ENCODE measurements around the gene PCYT2.

Gene PCYT2

DNA sequence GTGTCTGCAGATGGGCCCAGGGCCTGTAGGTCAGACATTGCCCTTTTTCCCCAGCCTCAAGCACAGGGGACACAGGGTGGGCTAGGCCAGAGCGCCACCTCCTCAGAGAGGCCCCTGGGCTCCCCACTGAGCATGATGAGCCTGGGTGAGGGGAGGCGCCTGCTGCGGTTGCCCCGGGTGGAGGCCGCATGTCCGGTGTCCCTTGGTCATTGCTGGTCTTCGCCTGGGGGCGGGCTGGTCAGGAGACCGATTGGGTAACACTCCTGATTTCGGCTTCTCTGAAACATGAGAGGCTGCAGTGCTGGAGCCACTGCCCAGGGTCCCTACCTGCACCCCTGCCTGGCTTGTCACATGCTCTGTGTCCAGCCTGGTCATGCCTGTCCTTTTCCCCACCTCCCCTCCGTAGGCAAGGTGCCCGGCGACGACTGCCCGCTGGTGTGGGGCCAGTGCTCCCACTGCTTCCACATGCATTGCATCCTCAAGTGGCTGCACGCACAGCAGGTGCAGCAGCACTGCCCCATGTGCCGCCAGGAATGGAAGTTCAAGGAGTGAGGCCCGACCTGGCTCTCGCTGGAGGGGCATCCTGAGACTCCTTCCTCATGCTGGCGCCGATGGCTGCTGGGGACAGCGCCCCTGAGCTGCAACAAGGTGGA lies 11.6 kb downstream of the PCYT2 start:
- no peak for DNase-seq

DNA sequence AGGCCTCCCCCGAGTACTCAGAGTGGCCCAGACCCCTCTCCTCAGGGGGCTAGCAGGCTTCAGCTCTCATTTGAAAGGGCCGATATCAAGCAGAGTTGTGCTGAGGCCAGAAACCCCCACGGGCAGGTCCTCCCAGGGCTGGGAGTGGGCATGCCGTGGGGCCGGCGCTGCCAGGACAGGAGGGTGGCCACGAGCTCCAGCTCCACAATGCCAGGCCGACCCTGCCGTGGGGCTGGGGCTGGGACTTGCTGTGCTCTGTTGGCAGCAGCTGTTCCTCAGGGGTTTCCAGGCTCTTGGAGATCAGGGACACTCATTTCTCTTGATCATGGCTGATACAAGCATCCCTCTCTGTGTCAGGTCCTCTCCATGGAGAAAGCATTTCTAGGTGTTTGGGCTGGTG lies 12.3 kb downstream of the PCYT2 start:
- DNase-seq = no peak

DNA sequence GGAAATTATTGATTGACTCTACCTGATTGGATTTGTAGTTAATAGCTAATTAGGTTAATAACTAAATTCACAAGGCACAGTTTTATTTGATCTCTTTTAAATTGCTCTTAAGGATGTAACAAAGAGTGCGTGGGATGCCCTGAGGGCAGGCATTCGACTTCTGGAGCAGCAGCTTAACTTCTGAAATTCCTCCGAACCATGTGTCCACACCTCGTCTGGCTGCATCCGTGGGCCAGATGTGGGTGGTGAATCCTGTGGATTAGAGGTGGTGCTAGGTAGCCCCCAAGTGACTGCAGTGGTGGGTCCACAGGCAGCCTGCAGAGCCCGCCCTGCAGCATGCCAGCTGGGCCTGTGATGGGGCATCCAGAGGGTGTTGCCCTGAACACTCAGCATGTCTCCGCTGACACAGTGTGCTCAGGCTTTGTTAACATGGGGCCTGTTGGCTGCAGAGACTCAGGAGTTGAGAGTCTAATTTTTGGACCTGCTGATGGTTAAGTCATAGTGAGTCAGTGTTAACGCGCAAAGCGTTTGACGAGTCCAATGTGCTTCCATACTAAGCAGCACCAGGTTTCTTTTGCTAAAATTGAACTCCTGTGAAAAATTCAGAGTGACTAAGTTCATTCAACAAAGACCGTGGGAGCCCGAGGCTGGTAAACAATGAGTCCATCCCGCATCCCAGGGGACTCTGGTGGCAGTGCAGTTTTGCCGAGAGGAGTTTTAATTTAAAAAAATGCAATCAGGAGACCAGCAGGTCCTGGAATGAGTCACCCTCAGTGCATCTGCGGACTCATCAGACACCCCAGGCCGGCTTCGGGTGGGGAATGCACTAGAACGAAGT lies 13.0 kb downstream of the PCYT2 start:
- DNase-seq = no peak

DNA sequence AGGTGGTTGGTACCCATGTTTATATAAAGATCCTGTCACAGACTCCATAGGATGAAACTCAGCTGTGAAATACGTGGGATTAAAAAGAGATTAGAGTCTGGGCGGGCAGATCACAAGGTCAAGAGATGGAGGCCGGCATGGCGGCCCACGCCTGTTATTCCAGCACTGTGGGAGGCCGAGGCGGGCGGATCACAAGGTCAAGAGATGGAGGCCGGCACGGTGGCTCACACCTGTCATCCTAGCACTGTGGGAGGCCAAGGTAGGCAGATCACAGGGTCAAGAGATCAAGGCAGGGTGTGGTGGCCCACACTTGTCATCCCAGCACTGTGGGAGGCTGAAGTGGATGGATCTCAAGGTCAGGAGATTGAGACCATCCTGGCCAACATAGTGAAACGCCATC lies 15.8 kb downstream of the PCYT2 start:
- no peak for DNase-seq

DNA sequence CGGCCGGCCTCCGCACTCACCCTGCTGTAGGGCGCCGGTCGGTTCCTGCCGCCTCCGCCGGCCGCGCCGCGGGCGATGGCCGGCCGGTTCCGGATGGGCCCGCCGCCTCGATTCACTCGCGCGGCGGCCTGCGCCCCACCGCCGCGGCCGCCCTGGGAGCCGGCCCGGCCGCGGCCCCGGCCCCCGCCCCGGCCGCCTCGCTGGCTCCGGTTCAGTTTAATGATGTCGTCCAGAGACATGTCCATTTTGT lies 20.0 kb downstream of the PCYT2 start:
- DNase-seq = no peak

- peak; percentile 22 for DNase-seq
Observed at GRCh38 chr17:81890447-81891302, 20.5 kb downstream of the PCYT2 start.

DNA sequence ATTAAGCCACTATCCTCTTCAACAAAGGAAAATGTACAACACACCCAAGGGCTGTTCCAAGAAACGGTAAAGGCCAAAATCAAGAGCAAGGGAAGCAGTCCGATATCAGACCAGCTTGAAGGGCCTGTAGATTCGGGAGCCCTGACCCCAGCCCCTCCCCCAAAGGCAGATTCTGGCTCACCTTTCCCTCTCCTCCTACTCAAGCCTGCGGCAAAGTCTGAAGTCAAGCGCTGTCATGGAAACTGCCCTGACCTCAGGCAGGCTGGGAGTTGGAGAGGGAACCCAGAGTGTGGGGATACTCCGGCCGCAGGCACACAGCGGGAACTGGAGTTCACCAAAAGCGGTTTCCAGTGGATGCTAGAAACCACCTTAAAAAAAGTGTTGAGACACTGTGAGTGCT lies 21.6 kb downstream of the PCYT2 start:
- no peak for DNase-seq

DNA sequence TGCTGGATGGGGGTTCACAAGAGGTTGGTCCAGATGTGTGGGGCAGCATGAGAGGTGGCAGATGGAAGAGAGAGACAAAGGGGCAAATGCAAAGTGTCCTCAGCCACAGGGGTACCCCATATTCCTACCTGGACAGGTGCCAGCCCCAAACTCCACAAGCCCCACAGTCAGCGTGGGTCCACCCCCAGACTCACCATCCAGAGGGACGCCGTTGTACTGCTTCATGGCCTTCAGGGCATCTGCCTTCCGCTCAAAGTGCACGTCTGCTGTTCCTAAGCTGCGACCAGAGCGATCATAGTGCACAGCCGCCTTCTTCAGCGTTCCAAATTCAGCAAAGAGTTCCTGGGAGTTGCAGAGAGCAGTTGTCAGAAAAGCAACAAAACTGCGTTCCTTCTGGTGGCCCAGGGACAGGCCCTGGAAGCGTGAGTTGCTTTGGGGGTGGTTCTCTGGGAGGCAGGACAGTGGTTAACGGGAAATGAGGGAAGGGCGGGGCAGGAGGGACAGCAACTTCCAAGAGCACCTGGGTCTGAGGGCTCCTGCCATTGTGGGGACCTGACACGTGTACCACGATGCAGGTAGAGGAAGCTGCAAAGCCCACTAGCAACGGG lies 22.1 kb downstream of the PCYT2 start:
- DNase-seq = no peak

- no peak for DNase-seq
Observed at GRCh38 chr17:81888105-81888987, 22.9 kb downstream of the PCYT2 start.

DNA sequence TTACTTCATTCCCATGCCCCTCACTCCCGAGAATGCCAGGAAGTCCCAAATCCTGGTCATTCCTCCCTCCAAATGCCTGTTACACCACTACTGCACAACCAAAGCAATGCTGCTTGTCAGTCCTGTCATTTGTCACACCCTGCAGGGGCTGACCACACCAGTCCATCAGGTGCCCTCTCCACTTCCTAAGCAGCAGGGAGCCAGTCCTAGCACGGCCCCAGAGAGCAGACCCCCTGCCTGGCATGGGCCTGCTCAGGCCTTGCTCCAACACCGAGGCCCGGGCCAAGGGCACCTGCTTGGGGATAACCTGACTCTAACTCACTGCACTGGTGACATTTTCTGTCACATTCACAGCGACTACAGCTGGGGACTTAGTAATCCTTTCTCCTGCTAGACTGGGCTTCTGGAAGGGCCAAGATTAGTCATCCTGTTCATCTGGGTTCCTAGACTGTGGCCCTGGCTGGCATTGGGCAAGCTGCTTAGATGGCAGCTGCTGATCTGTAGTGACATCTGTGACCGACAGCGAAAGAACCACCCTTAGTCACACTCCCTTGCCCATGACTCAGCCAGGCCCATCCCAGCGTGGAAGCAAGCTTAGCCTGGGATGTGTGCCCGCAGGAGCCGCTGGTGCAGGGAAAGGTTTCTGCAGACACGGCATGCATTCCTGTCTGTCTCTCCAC lies 25.2 kb downstream of the PCYT2 start:
- no peak for DNase-seq

GRCh38 chr17:81885454-81885853 lies 25.7 kb downstream of the PCYT2 start:
- no peak for DNase-seq

DNA sequence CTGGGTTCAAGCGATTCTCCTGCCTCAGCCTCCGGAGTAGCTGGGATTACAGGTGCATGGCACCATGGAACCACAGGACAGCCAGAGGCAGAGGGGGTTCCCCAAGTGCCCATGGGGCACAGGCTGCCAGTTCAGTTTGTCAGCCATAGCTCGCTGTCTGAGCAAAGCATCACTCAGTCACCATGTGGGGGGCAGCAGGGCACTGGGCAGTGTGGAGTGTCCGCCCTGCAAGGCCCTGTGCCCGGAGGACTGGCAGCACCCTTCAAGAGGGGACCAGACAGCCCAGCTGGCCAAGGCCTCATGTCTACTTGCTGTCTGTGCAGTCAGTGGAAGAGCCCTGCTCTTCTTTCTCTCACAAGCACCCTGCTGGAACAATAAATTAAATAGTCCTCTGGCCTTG lies 26.2 kb downstream of the PCYT2 start:
- DNase-seq = no peak

DNA sequence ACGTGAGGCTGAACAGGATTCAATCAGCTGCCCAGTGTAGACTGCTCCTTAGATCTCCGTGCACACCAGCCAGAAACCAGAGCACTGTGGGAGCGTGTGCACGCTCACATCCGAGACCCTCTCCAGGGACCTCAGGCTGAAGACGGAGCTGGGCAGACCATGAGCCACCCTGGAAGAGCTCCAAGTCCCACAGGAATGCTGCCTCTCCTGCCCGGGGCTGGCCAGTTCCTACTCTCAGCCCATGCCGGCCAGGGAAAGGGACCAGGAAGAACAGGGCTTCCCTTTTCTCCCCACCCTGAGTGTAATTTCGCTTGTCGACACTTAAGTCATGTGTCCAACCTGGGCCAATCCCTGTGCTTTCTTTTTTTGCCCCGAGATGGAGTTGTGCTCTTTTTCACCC lies 26.7 kb downstream of the PCYT2 start:
- no peak for DNase-seq

DNA sequence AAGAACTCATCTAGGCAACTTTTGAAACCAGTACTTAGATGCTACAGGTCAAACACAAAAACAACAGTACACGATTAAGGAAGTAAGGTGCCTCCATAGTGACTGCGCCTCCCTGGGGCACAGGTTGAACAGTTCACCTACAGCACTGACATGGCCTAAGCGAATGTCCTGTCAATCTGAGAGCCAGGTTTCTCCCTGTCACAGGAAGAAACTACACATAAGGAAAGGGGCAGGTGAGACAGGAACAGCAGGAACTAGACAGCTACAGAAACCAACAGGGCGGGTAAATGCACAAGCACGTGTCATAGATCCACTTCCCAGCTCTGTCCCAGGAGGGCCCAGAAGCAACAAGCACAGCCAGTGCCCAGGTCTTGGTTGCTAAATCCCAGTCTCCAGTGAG lies 32.1 kb downstream of the PCYT2 start:
- DNase-seq = no peak

DNA sequence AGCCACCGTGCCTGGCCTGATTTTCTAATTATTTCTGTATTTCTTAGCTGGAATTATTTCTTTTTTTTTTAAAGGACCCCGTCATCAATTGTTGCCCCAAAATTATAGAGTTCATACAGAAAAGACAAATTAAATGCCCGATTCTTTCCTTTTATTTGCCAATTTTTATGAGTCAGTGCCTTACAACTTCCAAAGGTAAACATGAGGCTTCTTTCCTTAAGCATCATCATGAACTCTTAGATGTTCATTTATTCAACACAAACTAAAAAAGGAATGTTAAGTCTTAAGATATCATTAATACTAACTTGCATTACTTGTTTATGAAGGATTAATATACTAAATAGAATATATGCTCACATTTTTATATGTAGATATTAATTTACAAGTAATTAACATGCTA lies 32.9 kb downstream of the PCYT2 start:
- no peak for DNase-seq

DNA sequence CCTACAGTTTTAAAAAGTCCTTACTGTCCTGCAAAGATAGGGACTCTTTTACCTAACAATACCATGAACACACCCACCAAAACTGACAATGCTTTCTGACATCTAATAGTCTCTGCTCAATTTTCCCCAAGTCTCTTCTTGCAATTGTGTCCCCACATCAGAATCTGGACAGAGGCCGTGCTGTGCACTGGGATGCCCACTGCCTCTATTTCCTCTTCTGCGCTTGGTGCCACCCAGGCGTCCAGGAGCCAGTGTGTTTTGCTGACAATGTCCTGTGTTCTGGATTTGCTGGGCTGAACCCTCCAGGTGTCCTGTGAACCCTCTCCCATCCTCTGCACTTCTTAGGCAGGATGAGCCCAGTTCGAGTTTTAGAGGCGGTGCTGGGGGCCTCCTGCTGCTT lies 33.6 kb downstream of the PCYT2 start:
- no peak for DNase-seq

GRCh38 chr17:81871387-81872230 lies 39.6 kb downstream of the PCYT2 start:
- peak; percentile 96 for DNase-seq

DNA sequence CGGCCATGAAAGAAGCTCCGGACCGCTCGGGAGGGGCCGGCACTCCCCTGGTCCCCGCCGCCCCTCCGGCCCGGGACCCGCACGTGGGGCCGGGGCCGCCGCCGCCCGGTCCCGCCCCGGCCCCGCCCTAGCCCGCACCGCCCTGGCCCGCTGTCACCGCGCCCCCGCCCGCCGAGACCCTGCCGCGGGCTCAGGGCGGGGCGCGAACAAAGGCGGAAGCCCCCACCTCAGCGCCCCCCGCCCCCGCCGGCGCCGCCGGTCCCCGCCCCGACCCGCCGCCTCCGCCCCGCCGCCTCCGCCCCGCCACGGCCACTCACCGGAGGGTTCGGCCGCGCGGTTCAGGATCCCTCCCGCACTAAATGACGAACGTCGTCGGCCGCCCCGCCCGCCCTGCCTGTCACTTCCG lies 40.2 kb downstream of the PCYT2 start, which contains the start of gene ARHGDIA:
TSS of gene ARHGDIA (minus strand) at position 357 of the 406 bp plus-strand sequence. CDS start 1,407 bp downstream, outside the sequence.
- DNase-seq = no peak

- peak; percentile 49 for DNase-seq
Observed at GRCh38 chr17:81870131-81870980, 40.8 kb downstream of the PCYT2 start.

Measured in activated naive CD4-positive, alpha-beta T cell treated with Interleukin-2 at 50 U/mL for 16 hours (primary cell).